Vagina (tissue), 2 donors: ENCODE results near the gene RNF215. TPM values are rescaled to one million over a fixed set of nuclear protein-coding genes. Genes with fewer than 3 reads are reported as not detected.

Source experiments
- DNase-seq, 2 donors: peaks; one replicate each; pipeline ENCODE4 v3.0.0-alpha.2; 2017; ENCODE audit errors: extremely low spot score in 2 of 2
- H3K27ac ChIP-seq: fragments of 200-600 bp; sonication (generic); one replicate; pipeline ENCODE4 v1.5.1; 2019
- H3K27me3 ChIP-seq: fragments of 200-600 bp; sonication (generic); one replicate; pipeline ENCODE4 v1.5.1; 2019
- H3K36me3 ChIP-seq, 2 donors: fragments of 200-600 bp; sonication (generic); one replicate each; pipeline ENCODE4 v1.5.1; 2017 to 2019
- H3K4me1 ChIP-seq: fragments of 200-600 bp; sonication (generic); one replicate; pipeline ENCODE4 v1.5.1; 2019
- H3K4me3 ChIP-seq, 2 donors: fragments of 200-600 bp; sonication (generic); 1 replicate in 1 of 2; 2 replicates in 1 of 2; pipeline ENCODE4 v1.5.1; 2016 to 2019
- H3K9me3 ChIP-seq: fragments of 200-600 bp; sonication (generic); one replicate; pipeline ENCODE4 v1.5.1; 2019
- CTCF ChIP-seq, 3 experiments: fragments of 450-650 bp in 2 of 3; fragments of 200-600 bp in 1 of 3; sonication (generic) in 1 of 3; IDR thresholded peaks; one replicate each; pipeline ENCODE4 v1.5.1; 2017 to 2019; ENCODE audit warnings: antibody characterized with exemption in 3 of 3, mild to moderate bottlenecking in 2 of 3, moderate library complexity in 2 of 3
- POLR2A ChIP-seq, 2 donors: fragments of 450-650 bp; IDR thresholded peaks; one replicate each; pipeline ENCODE4 v1.6.1; 2017; ENCODE audit warnings: antibody characterized with exemption in 2 of 2, mild to moderate bottlenecking in 2 of 2, moderate library complexity in 2 of 2
- POLR2AphosphoS5 ChIP-seq, 2 donors: sonication (generic); formaldehyde crosslinking; IDR thresholded peaks; one replicate each; pipeline ENCODE4 v1.9.0; 2017; ENCODE audit warnings: antibody characterized with exemption in 2 of 2, mild to moderate bottlenecking in 2 of 2, low read depth in 1 of 2; ENCODE audit not compliant: insufficient read depth in 1 of 2
- intact Hi-C: fragments of 100-400 bp; cut with DNase I; formaldehyde crosslinking; loops from one replicate; pipeline ENCODE4 v1.15.1; 2023
- total RNA-seq: library from RNA; depleted of rRNA; stranded (reverse); fragments of >200 nt; gene quantifications from one replicate; pipeline ENCODE4 v1.2.3, GENCODE V29; 2016

RNF215 gene
- total RNA-seq, 1 donor from 2014 or later: 17.4 TPM

- H3K4me3 ChIP-seq: no peak overlapping the region
- intact Hi-C loops: no loop called here
- H3K27ac ChIP-seq: no peak overlapping the region
- no peak for DNase-seq
- TF ChIP-seq CTCF (IDR thresholded peaks at IDR 0.05): no peak
- TF ChIP-seq POLR2A (IDR thresholded peaks at IDR 0.05): no peak
- no peak for TF ChIP-seq POLR2AphosphoS5 (IDR thresholded peaks at IDR 0.05; ENCODE audit: insufficient read depth in 1 of 2, low read depth in 1 of 2)
- no peaks in the 10 kb centered on the region for H3K27me3 ChIP-seq
- no peaks in the 10 kb centered on the region for H3K36me3 ChIP-seq
- peaks cover 27% of the 10 kb centered on the region for H3K4me1 ChIP-seq
- H3K9me3 ChIP-seq: no peaks in the 10 kb centered on the region
Observed at GRCh38 chr22:30427871-30428270, 40.7 kb upstream of the RNF215 start.

GRCh38 chr22:30426388-30427353 is 39.5 kb upstream of the RNF215 start:
- Histone ChIP-seq H3K27me3 (no peaks in the 10 kb centered on the region), H3K27ac (peak overlapping the region; percentile 94), H3K4me1 (peaks cover 37% of the 10 kb centered on the region), H3K4me3 (peak overlapping the region; percentile 56 to 61), H3K36me3 (no peaks in the 10 kb centered on the region), H3K9me3 (no peaks in the 10 kb centered on the region)
- no peak for DNase-seq
- peak in 2 of 3 experiments; percentile 35 to 37 for TF ChIP-seq CTCF (IDR thresholded peaks at IDR 0.05)
- TF ChIP-seq POLR2AphosphoS5 (IDR thresholded peaks at IDR 0.05; ENCODE audit: insufficient read depth in 1 of 2, low read depth in 1 of 2): peak in 1 of 2 donors; percentile 56
- TF ChIP-seq POLR2A (IDR thresholded peaks at IDR 0.05): no peak
- intact Hi-C loops: no loop called here

- DNase-seq: no peak
- intact Hi-C loops: no loop called here
- peaks cover 37% of the 10 kb centered on the region for H3K4me1 ChIP-seq
Observed at GRCh38 chr22:30425616-30426387, 38.6 kb upstream of the RNF215 start, which contains the start of gene MTFP1. TSS of gene MTFP1 (plus strand) at chr22:30425768. CDS start at chr22:30425880, 112 bp downstream.

GRCh38 chr22:30425327-30425615 is 38.1 kb upstream of the RNF215 start:
- no peak for TF ChIP-seq POLR2A (IDR thresholded peaks at IDR 0.05)
- TF ChIP-seq CTCF (IDR thresholded peaks at IDR 0.05): no peak
- TF ChIP-seq POLR2AphosphoS5 (IDR thresholded peaks at IDR 0.05; ENCODE audit: insufficient read depth in 1 of 2, low read depth in 1 of 2): no peak
- no peak for DNase-seq
- intact Hi-C loops: no loop called here
- peaks cover 39% of the 10 kb centered on the region for H3K4me1 ChIP-seq
- no peaks in the 10 kb centered on the region for H3K9me3 ChIP-seq
- H3K36me3 ChIP-seq: peaks cover 0 to 6% of the 10 kb centered on the region in 2 donors
- H3K4me3 ChIP-seq: peak overlapping the region; percentile 56 to 61
- peak overlapping the region; percentile 94 for H3K27ac ChIP-seq
- H3K27me3 ChIP-seq: no peaks in the 10 kb centered on the region

More at GRCh38 chr22:30425616-30426387, 38.6 kb upstream of the RNF215 start, which contains the start of gene MTFP1:
- Histone ChIP-seq H3K36me3 (peaks cover 0 to 1% of the 10 kb centered on the region in 2 donors), H3K4me3 (peak within 1 kb of the TSS; percentile 56 to 76), H3K27ac (peak within 1 kb of the TSS; percentile 94), H3K27me3 (no peaks in the 10 kb centered on the region), H3K9me3 (no peaks in the 10 kb centered on the region)
- TF ChIP-seq CTCF (IDR thresholded peaks at IDR 0.05) (no peak), POLR2A (IDR thresholded peaks at IDR 0.05) (no peak), POLR2AphosphoS5 (IDR thresholded peaks at IDR 0.05; ENCODE audit: insufficient read depth in 1 of 2, low read depth in 1 of 2) (no peak)
